HG03196 (cell line): ENCODE results near the gene CTNNA2.
"Not testable (repeated sequence)": the region's sequence is repeated elsewhere in the genome, so short reads cannot be mapped to it uniquely, and the experiment has no call there.

Experiments used
- ATAC-seq: cut with Tn5 transposase; IDR thresholded peaks from one replicate; pipeline ENCODE4 v1.9.1; 2021; ENCODE audit not compliant: unreplicated experiment

The CTNNA2 gene

GRCh38 chr2:80019571-80020460 is 507.0 kb downstream of the CTNNA2 start:
- ATAC-seq, result no peak

- no peak for ATAC-seq
Measured at GRCh38 chr2:80022018-80022417, 509.2 kb downstream of the CTNNA2 start.

GRCh38 chr2:80026040-80026729 is 513.3 kb downstream of the CTNNA2 start:
- ATAC-seq, result no peak

DNA sequence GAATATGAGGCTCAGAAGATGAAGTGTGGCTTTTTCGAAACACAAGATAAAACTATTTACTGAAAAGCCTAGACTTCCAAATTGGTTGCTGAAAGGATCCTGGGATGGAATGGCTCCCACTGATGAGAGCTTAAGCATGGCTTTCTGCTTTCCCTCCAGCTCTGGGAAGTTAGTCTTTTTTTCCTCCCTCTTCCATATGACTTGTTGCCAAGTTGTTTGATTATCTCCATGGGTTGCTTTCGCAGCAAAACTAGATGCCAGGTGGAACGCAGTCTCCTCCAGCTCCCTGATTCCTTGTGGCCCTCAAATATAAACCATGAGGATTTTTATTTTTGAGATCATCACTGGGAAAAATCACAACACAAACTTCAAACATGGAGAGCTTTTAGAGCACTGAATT is 515.2 kb downstream of the CTNNA2 start:
- no peak for ATAC-seq

DNA sequence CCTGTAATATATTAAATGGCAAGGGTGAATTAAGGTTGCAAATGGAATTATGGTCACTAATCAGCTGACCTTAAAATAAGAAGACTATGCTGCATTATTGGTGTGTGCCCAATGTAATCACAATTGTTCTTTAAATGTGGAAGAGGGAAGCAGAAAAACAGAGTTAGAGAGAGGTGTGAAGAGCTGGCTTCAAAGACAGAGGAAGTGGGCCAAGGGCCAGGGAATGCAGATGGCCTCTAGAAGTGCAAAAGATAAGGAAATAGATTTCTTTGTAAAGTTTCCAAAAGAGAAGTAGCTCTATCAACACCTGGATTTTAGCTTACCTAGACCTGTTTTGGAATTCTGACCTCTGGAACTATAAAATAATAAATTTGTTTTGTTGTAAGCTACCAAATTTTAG is 515.7 kb downstream of the CTNNA2 start:
- ATAC-seq, result no peak

DNA sequence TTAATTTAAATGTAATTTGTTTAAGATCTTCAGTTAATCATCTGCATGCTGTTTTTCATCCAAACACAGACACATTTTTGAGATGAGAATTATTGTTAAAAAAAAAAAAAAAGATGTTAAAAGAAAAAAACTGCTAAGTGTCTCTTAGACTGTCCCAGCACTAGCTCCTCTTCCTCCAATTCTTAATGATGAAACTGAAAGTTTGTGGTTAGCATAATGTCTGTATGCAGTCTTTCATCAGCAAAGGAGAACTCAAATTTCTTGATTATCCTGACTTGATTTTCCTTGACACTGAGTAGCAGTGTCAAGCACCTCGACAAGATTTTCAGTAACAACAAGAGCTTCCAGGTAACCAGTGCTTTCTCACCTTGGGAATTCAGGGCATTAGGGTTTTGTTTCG is 517.3 kb downstream of the CTNNA2 start:
- no peak for ATAC-seq

DNA sequence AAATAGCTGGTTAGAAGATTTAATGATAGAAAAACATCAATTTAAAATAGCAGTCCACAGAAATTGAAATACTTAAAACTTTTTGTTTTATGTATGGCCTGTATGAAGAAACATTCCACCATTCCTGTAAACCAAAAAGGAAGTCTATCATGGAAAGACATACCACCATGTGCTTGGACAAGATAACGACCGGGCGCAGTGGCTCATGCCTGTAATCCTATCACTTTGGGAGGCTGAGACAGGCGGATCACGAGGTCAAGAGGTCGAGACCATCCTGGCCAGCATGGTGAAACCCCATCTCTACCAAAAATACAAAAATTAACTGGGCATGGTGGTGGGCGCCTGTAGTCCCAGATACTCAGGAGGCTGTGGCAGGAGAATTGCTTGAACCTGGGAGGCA is 519.8 kb downstream of the CTNNA2 start:
- not testable (repeated sequence) for ATAC-seq

DNA sequence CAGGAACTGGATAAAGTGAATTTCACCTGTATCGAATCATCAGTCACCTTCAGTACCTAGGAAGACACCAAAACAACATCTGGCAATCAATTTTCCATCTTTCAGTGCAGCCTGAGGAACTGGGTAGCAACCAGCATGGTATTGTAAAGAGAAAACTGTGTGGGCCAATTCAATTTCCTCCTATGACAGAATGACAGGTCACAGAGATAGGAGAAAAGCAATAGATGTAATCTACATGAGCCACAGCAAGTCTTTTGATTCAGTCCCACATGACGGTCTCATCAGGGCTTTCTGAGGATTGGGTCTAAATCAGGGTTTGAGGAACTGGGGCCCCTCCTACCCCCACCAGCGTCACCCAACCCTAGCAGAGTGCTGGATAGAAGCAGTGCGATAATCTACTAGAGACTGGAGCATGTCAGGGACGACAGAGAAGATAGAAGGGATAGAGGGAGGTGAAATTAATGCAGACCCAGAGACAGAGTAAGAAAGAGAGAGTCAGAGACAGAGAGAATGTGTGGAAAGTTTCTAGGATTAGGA is 523.0 kb downstream of the CTNNA2 start:
- ATAC-seq, result no peak

GRCh38 chr2:80037310-80037709 is 524.5 kb downstream of the CTNNA2 start:
- no peak for ATAC-seq

DNA sequence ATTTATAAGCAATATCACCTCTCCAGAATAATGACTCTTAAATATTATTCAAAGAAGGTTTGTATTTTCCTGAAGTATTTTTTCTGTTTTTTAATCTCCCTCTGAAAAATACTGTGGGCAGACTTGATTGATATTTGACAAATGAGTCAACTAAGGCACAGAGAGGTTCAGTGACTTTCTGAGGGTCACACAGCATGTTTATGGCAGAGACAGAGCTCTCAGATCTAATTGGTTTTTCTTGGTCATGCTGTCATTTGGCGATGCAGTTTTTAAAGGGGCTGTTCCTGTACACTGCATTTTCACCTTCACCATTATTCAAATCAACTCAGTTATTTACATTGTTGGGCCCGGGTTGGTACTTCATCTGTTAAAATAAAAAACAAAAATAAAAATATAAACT is 527.4 kb downstream of the CTNNA2 start:
- ATAC-seq, result no peak

DNA sequence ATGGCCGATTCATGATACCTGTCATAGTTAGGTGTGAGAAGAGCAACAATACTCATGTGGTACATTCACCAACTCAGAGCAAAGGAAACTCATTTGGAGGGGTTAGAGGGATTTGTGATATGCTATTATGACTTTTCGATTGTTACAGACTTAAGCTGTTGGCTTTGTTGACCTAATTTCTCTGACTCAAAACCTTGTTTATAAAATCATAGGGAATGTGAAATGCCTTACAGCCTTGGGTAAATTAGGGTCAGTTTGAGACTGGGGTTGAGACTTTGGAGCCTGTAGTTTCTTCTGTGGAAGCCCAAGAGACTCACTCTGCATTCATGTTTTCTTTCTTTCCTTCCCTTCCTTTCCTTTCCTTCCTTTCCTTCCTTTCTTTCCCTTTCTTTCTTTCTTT is 529.8 kb downstream of the CTNNA2 start:
- no peak for ATAC-seq

GRCh38 chr2:80048296-80048695 is 535.4 kb downstream of the CTNNA2 start:
- ATAC-seq, result no peak

DNA sequence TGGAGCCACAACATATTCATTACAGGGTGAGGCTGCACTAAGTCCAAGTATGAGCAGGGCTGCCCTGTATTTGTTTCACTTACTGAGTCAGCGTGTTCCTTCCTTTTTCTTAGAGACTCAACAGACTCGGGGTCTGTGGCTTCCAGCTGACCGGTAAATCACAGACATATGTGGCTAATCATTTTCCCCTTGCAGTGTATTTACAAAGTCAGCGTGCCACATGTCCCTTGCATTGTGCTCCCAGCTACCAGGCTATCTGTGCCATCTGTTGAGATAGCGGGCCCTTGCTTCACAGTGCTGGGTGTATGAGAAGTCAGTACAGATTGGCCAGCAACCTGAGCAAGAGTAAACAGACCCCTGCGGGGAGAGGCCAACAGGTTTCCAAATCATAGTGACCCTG is 537.4 kb downstream of the CTNNA2 start:
- ATAC-seq, result no peak

GRCh38 chr2:80053522-80054345 is 540.9 kb downstream of the CTNNA2 start:
- no peak for ATAC-seq

- no peak for ATAC-seq
Measured at GRCh38 chr2:80054346-80054675, 541.5 kb downstream of the CTNNA2 start.

GRCh38 chr2:80057956-80058355 is 545.1 kb downstream of the CTNNA2 start:
- ATAC-seq, result no peak

GRCh38 chr2:80058562-80058961 is 545.7 kb downstream of the CTNNA2 start:
- ATAC-seq, result no peak

GRCh38 chr2:80059447-80059846 is 546.6 kb downstream of the CTNNA2 start:
- ATAC-seq, result no peak

DNA sequence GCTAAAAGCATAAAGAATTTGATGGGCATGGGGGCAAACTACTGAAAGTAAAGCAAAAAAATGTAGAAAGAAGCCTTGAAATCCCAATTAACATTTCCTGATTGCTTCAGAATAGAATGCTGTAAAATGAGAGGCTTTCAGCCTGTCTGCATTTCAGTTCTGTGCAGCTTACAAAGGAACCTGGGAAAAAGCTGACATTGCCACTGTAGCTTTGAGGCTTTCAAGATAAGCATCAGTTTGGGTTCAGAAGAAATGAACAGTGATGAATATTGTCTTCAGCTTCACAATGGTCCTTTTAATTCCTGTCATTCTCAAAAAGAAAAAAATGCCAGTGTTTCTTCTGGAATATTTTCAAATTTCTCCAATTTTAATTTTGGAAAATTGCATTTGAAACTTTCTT is 549.0 kb downstream of the CTNNA2 start:
- ATAC-seq, result no peak

- no peak for ATAC-seq
Measured at GRCh38 chr2:80062298-80062697, 549.4 kb downstream of the CTNNA2 start.

DNA sequence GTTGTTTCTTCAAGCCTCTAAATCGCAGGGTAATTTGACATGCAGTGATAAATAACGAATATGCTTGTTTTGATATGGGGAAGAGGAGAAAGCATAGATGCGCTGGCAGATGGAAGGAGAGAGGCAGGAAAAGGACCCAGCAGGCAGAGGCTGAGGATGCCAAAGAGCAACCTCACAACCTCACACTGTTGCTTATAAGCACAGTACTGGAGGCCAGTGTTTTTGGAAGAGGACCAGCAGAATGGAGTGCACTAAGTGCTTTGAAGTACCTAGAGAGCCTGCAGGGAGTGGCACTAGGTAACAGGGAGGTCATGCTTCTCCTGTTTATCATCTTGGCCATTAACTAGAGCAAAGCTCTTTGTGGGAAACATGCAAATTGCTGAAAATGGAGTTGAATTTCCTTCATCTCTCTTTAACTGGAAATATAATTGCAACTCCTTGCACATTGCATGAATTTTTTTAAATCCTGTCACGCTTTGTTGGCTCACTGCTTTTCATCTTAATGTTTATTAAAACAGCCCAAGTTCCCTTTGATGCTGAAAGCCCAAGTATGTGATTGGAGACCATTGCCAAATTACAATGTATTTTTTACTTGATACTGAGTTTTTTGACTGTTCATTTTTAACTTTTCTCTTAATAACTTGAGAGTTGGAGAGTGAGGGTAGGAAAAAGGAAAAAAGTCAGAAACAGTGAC is 555.3 kb downstream of the CTNNA2 start:
- no peak for ATAC-seq
